HG03066 (cell line): ENCODE results near the gene ZNF600.
"Not testable (repeated sequence)": the region's sequence is repeated elsewhere in the genome, so short reads cannot be mapped to it uniquely, and the experiment has no call there.

Experiments
- ATAC-seq: cut with Tn5 transposase; IDR thresholded peaks from one replicate; pipeline ENCODE4 v1.9.1; 2021; ENCODE audit warnings: low read depth; ENCODE audit not compliant: unreplicated experiment

ZNF600 gene

GRCh38 chr19:52742516-52742915, 44.1 kb downstream of the ZNF600 start:
- ATAC-seq = no peak

- ATAC-seq = no peak
These were observed 44.6 kb downstream of the ZNF600 start for GRCh38 chr19:52741951-52742485.

DNA sequence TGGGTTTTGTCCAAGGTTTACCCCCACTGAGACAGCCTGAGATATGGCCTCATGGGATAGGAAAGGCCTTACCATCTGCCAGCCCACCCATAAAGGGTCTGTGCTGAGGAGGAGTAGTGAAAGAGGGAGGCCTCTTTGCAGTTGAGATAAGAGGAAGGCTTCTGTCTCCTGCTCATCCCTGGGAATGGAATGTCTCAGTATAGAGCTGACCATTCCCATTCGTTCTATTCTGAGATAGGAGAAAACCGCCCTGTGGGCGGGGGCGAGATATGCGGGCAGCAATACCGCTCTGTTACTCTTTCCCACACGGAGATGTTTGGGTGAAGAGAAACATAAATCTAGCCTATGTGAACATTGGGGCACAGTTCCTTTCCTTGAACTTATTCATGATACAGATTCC, 45.2 kb downstream of the ZNF600 start:
- not testable (repeated sequence) for ATAC-seq

DNA sequence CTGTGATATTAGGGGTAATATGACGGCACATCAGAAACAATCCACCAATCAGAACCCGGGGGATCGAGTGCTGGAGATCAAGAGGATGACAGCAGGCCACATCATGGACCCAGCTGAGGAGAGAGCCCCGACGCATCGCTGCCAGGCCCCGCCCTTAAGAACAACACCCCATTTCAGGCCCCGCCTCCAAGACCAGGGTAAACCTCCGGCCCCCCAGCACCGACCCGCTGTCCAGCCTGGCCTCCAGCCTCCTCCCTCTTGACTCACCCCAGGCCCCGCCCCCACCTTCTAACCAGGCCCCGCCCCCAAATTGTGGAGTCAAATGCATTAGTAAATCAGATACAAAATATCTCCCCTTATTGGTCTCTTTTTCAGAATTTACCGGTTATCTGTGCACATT, 47.0 kb downstream of the ZNF600 start:
- no peak for ATAC-seq

DNA sequence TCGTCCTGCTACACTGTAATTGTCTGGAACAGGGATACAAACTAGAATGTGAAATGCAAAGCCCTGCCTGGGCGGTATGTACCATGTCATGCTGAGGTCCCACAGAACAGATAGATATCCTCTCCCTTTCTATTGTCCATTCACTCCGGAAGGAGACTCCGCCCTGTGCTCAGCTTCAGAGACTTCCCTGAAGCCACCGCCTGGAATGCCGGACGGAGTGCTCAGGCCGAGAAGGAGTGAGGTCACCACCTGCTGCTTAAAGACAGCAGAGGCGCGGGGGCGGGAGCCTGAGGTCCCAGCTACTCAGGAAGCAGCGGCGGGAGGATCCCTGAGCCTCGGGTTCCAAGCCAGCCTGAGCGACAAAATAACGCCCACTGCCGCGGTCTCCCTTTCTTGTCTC, 50.9 kb downstream of the ZNF600 start:
- ATAC-seq = no peak

DNA sequence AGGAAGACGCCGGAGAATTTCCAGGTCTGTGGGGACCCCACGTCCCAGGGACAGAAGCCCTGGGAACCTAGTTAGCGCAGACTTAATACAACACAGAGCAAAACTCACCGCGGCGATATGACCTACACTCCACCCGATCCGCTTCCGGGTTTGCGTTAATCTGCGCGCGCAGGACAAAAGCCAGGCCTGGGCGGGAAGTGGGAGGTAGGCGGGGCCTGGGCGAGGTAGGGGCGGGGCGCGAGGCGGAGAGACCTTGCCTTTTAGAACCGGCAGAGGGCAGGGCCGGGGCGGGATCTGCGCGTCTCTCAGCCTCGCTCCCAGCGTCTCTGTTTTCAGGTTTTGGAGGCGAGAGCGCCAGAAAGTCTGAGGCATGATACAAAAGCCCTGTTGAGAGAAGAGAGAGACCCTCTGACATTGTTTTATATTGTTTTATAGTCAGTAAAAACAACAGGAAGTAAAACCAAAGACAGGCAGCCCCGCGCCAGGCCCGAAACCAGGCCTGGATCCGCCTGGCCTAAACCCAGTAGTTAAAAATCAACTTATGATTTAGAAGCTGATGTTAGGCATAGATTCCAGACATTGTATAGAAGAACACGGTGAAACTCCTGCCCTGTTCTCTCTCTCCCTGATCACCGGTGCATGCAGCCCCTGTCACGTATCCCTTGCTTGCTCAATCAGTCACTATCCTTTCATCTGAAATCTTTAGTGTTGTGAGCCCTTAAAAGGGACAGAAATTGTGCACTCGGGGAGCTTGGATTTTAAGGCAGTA, 51.5 kb downstream of the ZNF600 start, which contains the start of gene ZNF611:
Gene ZNF611, minus strand, starts transcription at position 152 of the 769 bp plus-strand sequence. CDS start 19,150 bp downstream, outside the sequence.
- ATAC-seq = peak; percentile 85

GRCh38 chr19:52734331-52734892, 52.2 kb downstream of the ZNF600 start:
- peak; percentile 31 for ATAC-seq

GRCh38 chr19:52726051-52726450, 60.5 kb downstream of the ZNF600 start:
- not testable (repeated sequence) for ATAC-seq

- no peak for ATAC-seq
These were observed 61.0 kb downstream of the ZNF600 start for GRCh38 chr19:52725528-52725961.

GRCh38 chr19:52724701-52725514, 61.7 kb downstream of the ZNF600 start:
- ATAC-seq = no peak

GRCh38 chr19:52723907-52724598, 62.5 kb downstream of the ZNF600 start:
- ATAC-seq = not testable (repeated sequence)

DNA sequence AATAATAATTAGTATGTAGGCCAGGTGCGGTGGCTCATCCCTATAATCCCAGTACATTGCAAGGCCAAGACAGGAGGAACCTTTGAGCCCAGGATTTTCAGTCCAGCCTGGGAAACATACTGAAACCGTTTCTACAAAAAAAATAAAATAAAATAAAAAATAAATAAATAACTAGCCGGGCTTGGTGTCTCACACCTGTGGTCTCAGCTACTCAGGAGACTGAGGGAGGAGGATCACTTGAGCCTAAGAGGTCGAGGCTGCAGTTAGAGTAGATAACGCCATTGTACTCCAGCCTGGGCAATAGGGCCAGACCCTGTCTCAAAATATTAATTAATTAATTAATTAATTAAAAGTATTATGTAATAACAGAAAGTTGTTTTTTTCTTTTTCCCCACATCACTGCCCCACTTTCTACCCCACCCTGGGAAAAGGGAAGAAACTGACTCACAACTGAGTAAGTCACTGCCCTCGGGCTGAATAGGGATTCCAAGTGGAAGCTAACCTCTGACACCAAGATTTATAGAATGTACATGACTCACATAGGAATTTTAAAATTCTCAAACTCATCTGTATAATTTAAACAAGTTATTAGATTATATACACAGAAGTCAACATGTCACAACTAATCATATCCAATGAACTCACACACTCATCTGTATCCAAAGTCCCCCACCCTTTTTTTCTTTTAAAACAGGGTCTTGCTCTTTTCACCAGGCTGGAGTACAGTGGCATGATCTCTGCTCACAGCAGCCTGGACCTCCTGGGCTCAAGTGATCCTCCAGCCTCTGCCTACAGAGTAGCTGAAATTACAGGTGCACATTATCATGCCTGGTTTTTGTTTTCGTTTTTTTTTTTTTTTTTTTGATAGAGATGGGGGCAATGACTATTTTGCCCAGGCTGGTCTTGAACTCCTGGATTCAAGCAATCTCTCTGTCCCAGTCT, 64.3 kb downstream of the ZNF600 start:
- ATAC-seq = no peak

DNA sequence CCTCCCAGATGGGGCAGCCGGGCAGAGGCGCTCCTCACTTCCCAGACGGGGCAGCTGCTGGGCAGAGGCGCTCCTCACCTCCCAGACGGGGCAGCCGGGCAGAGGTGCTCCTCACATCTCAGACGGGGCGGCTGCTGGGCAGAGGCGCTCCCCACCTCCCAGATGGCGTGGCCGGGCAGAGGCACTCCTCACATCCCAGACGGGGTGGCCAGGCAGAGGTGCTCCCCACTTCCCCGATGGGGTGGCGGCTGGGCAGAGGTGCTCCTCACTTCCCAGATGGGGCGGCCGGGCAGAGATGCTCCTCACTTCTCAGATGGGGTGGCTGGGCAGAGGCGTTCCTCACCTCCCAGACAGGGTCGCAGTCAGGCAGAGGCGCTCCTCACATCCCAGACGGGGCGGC, 66.0 kb downstream of the ZNF600 start:
- not testable (repeated sequence) for ATAC-seq

DNA sequence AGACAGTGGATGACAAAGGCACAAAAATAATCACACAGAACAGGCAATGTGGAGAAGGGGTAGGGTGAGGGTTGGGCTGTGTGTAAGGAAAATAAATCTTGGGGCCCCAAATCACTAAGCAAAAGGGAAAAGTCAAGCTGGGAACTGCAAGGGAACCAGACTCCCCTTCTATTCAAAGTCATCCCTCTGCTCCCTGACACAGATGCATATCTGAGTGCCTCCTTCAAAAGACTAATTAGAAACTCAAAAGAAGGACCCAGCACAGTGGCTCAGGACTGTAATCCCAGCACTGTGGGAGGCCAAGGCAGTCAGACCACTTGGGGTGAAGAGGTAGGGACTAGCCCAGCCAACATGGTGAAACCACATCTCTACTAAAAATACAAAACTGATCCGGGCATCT, 70.1 kb downstream of the ZNF600 start:
- no peak for ATAC-seq

DNA sequence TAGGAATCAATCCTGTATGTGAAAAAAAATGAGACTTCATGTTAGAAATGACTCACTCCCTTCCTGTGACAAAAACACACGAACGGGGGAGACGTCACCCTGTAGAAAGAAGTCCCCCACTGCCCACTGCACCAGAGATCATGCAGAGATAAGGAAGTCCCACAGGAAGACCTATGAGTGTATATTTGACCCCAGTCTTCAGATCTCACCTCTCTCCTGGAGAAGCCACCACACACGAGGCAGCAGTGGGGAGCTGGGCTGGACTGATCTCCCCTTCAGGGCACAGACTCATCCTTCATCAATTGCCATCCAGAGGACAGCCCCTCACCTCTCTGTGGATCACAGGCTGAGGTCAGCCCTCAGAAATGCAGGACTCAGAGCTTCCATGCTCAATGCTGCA, 70.7 kb downstream of the ZNF600 start:
- not testable (repeated sequence) for ATAC-seq

- not testable (repeated sequence) for ATAC-seq
These were observed 71.3 kb downstream of the ZNF600 start for GRCh38 chr19:52715330-52715729.
